CD4-positive, alpha-beta T cell (primary cell): ENCODE results near the gene KRT39. TPM values are rescaled to one million over a fixed set of nuclear protein-coding genes. Genes with fewer than 3 reads are reported as not detected.

Experiments
- ATAC-seq: fragments of 200-7000 bp; cut with Tn5 transposase; one replicate; pipeline ENCODE4 v1.10.0; 2022; ENCODE audit warnings: mild to moderate bottlenecking; ENCODE audit not compliant: poor library complexity
- CTCF ChIA-PET: fragments of 350-600 bp; sonication (Branson Sonifier 250); formaldehyde crosslinking; loops from one replicate; lab custom pipeline; 2021; ENCODE audit warnings: antibody characterized with exemption, inconsistent platforms; lab: Charles Lee
- POLR2A ChIA-PET: fragments of 350-600 bp; sonication (Branson Sonifier 250); formaldehyde crosslinking; loops from one replicate; lab custom pipeline; 2021; ENCODE audit warnings: antibody characterized with exemption, inconsistent platforms; lab: Charles Lee
- DNase-seq, 14 experiments: peaks; one replicate each; pipeline ENCODE4 v3.0.0-alpha.2; 2013 to 2020; ENCODE audit warnings: mixed read lengths in 2 of 14
- H3K27ac ChIP-seq, 2 donors: one replicate each; pipeline versions ENCODE4 v1.5.1 to v1.7.0; 2013; ENCODE audit warnings: low read length in 2 of 2, low read depth in 1 of 2, mild to moderate bottlenecking in 1 of 2
- H3K27me3 ChIP-seq, 2 experiments: 1 replicate in 1 of 2; 2 replicates in 1 of 2; pipeline versions ENCODE4 v1.6.1 to v1.7.0; 2013; ENCODE audit warnings: low read length in 2 of 2, control low read depth in 1 of 2, mild to moderate bottlenecking in 1 of 2, moderate library complexity in 1 of 2; ENCODE audit not compliant: insufficient read depth in 2 of 2, control insufficient read depth in 1 of 2
- H3K36me3 ChIP-seq: one replicate; pipeline ENCODE4 v1.6.1; 2013; ENCODE audit warnings: low read length, control low read depth; ENCODE audit not compliant: insufficient read depth
- H3K4me1 ChIP-seq: one replicate; pipeline ENCODE4 v1.6.1; 2013; ENCODE audit warnings: low read length, control low read depth; ENCODE audit not compliant: insufficient read depth
- H3K4me3 ChIP-seq: one replicate; pipeline ENCODE4 v1.5.1; 2013; ENCODE audit warnings: mild to moderate bottlenecking, low read length, moderate library complexity
- H3K9me3 ChIP-seq, 2 experiments: 1 replicate in 1 of 2; 2 replicates in 1 of 2; pipeline versions ENCODE4 v1.6.1 to v1.7.0; 2013; ENCODE audit warnings: low read length in 2 of 2, mild to moderate bottlenecking in 2 of 2, control low read depth in 1 of 2, moderate library complexity in 1 of 2; ENCODE audit not compliant: control insufficient read depth in 1 of 2, insufficient read depth in 1 of 2
- H3K27ac Mint-ChIP-seq: one replicate; pipeline ENCODE4 v1.8.0; 2020; ENCODE audit warnings: mixed read lengths
- H3K27me3 Mint-ChIP-seq: one replicate; pipeline ENCODE4 v1.8.0; 2021; ENCODE audit warnings: mixed read lengths
- H3K36me3 Mint-ChIP-seq: one replicate; pipeline ENCODE4 v1.8.0; 2021; ENCODE audit warnings: low read depth, mixed read lengths
- H3K4me1 Mint-ChIP-seq: one replicate; pipeline ENCODE4 v1.8.0; 2021; ENCODE audit warnings: low read depth, mixed read lengths
- H3K4me3 Mint-ChIP-seq: one replicate; pipeline ENCODE4 v1.8.0; 2020; ENCODE audit warnings: mild to moderate bottlenecking, mixed read lengths
- H3K9me3 Mint-ChIP-seq: one replicate; pipeline ENCODE4 v1.8.0; 2020; ENCODE audit warnings: mixed read lengths
- intact Hi-C, 2 experiments: fragments of 100-400 bp; cut with DNase I in 1 of 2; cut with micrococcal nuclease in 1 of 2; formaldehyde crosslinking; loops; one replicate each; pipeline versions ENCODE4 v1.15.1 to v1.9.0; 2023 to 2025; cut with DNase I, micrococcal nuclease
- total RNA-seq, 174 experiments: library from RNA in 2 of 174; stranded (reverse) in 2 of 174; gene quantifications; one replicate each; pipeline ENCODE4 v1.2.3 and lab custom pipeline; 2021 to 2026
- TF ChIP-seq, protein P1 (sequence below): fragments of 200-600 bp; IDR thresholded peaks from one replicate; pipeline ENCODE4 v1.8.0; 2022; ENCODE audit warnings: antibody characterized with exemption, mild to moderate bottlenecking

Gene KRT39
- total RNA-seq, 2 experiments from 2014 or later, result not detected

DNA sequence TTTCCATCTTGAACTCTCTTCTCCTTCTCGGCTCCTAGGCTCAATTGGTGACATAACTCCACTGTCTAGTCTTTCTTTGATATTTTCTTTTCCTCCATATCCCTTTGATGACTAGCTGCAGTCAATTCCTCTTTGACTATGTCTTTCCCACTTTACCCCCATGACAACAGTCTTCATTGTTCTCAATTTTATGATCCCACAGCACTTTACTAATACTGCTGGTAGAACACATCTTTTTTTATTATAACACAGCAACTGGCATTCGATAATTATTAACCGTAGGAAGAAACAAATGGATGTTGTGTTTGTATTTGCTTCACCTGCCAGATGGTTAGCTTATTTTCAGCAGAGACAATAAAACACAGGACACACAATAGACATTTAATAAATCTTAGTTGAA, 25.9 kb upstream of the KRT39 start:
- ChIA-PET CTCF (no interaction called here), POLR2A (no interaction called here)
- no peaks in the 10 kb centered on the region for H3K9me3 Mint-ChIP-seq
- Histone ChIP-seq H3K36me3 (no peaks in the 10 kb centered on the region), H3K4me3 (no peak overlapping the region), H3K27ac (no peak overlapping the region), H3K27me3 (peaks cover 10 to 28% of the 10 kb centered on the region in 2 experiments), H3K4me1 (no peaks in the 10 kb centered on the region), H3K9me3 (no peaks in the 10 kb centered on the region)
- no peak overlapping the region for H3K27ac Mint-ChIP-seq
- TF ChIP-seq, protein P1, sequence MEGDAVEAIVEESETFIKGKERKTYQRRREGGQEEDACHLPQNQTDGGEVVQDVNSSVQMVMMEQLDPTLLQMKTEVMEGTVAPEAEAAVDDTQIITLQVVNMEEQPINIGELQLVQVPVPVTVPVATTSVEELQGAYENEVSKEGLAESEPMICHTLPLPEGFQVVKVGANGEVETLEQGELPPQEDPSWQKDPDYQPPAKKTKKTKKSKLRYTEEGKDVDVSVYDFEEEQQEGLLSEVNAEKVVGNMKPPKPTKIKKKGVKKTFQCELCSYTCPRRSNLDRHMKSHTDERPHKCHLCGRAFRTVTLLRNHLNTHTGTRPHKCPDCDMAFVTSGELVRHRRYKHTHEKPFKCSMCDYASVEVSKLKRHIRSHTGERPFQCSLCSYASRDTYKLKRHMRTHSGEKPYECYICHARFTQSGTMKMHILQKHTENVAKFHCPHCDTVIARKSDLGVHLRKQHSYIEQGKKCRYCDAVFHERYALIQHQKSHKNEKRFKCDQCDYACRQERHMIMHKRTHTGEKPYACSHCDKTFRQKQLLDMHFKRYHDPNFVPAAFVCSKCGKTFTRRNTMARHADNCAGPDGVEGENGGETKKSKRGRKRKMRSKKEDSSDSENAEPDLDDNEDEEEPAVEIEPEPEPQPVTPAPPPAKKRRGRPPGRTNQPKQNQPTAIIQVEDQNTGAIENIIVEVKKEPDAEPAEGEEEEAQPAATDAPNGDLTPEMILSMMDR, result no peak
- no peaks in the 10 kb centered on the region for H3K36me3 Mint-ChIP-seq
- H3K4me1 Mint-ChIP-seq, result no peaks in the 10 kb centered on the region
- DNase-seq (no peak), ATAC-seq (no peak)
- H3K27me3 Mint-ChIP-seq, result peaks cover 57% of the 10 kb centered on the region
- no peak overlapping the region for H3K4me3 Mint-ChIP-seq
- intact Hi-C loops, result no loop called here

DNA sequence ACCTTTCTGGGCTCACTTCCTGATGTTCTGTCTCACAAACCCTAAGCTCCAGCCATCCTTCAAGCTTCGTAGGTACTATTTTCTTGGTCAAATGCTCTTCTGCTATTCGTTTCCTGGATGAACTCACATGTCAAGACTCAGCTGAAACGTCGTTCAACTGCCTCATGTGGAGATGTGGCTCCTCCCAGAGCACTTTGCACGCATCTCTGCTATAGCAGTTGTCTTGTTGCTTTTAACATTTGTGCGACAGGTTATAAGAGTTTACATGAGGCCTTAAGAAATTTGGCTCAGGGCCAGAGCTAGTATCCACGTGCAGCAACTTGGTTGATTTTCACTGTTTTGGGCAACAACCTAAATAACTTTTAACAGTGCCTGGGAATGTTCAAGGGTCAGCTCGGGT, 20.2 kb upstream of the KRT39 start:
- TF ChIP-seq, protein P1, result no peak
- no peak for DNase-seq
- ChIA-PET CTCF (no interaction called here), POLR2A (no interaction called here)
- H3K27ac ChIP-seq, result no peak overlapping the region
- no peaks in the 10 kb centered on the region for H3K36me3 ChIP-seq
- peaks cover 0 to 14% of the 10 kb centered on the region in 2 experiments for H3K27me3 ChIP-seq
- H3K4me3 ChIP-seq, result no peak overlapping the region
- ATAC-seq, result no peak
- intact Hi-C loops, result no loop called here
- Mint-ChIP-seq H3K4me1 (no peaks in the 10 kb centered on the region), H3K27me3 (peaks cover 20% of the 10 kb centered on the region), H3K27ac (no peak overlapping the region), H3K36me3 (no peaks in the 10 kb centered on the region), H3K4me3 (no peak overlapping the region), H3K9me3 (no peaks in the 10 kb centered on the region)
- H3K9me3 ChIP-seq, result no peaks in the 10 kb centered on the region
- H3K4me1 ChIP-seq, result no peaks in the 10 kb centered on the region

DNA sequence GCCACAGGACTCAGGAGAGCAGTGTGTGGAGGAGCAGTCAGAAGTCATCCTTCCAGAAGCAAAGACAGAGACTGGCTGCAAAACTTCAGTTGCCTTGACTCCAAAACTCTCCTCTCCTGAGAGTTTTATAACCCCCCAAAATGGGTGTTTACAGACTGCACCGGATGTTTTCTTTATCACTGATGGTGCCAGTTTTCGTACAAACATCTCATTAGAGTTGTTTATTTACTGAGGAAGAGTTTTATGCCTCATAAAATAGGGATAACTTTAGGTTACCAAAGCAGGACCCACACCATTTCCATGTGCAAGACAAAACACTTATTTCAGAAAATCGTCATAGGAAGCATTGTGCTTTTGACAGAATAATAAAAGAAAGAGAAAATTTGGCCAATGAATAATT, 17.5 kb upstream of the KRT39 start, which contains the start of gene KRT40:
KRT40 (minus strand) TSS at position 101 of the 400 bp plus-strand sequence; CDS start at position 48, 53 bp downstream.
- CTCF ChIA-PET, result no interaction called here
- Mint-ChIP-seq H3K4me3 (no peak within 1 kb of the TSS), H3K36me3 (no peaks in the 10 kb centered on the region), H3K4me1 (no peaks in the 10 kb centered on the region), H3K27me3 (peaks cover 16% of the 10 kb centered on the region), H3K27ac (no peak within 1 kb of the TSS), H3K9me3 (no peaks in the 10 kb centered on the region)
- POLR2A ChIA-PET, result no interaction called here
- Histone ChIP-seq H3K4me1 (no peaks in the 10 kb centered on the region), H3K9me3 (no peaks in the 10 kb centered on the region), H3K27me3 (peaks cover 0 to 14% of the 10 kb centered on the region in 2 experiments), H3K4me3 (no peak within 1 kb of the TSS), H3K36me3 (no peaks in the 10 kb centered on the region), H3K27ac (no peak within 1 kb of the TSS)
- DNase-seq (no peak), ATAC-seq (no peak)
- TF ChIP-seq, protein P1, result no peak
- intact Hi-C loops, result no loop called here
